Fibroblast of skin of right biceps (primary cell): ENCODE data around the gene NEDD8.

Experiments
- DNase-seq: peaks from one replicate; pipeline ENCODE4 v3.0.0-alpha.2; 2013

The NEDD8 gene

DNA sequence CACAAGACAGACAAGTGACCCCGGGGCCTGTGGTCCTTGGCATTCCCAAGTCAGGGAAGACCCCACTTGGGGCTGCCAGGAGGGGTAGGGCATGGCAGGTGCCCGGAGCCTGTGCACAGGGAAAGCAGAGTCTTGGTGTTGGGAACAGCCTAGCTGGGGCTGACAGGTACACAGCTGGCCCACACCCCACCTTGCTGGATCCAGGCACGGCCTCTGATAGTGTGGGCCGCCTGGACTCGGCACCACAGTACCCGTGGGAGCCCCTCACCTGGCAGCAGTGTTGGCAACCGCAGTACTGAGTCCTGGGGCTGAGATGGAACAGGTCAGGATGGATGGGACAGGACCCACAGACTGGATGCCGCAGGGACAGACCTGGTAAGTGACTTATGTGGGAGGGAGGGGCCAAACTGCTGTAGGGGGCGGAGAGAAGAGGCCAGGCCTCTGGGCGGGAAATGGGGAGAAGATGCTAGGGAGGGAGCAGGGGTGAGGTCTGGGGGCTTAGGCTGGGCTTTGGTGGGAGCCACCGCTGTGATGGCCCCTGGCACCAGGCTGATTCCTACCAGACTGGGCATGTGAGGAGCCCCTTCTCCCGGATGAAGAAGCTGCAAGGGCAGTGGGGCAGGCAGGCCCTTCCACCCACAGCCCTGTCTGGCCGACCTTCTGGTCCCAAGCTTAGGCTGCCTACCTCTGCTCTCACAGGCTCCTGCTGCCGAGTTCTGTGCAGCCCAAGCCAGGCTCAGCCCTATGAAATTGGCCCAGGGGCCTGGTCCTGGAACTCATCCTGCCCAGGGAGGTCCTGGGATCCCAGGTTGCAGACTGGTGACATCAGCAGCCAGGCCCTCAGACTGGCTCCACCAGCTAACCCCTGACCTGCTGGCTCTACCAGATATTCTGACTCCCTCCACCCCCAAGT is 30.9 kb upstream of the NEDD8 start, which contains the start of gene TGM1:
Gene TGM1, minus strand, starts transcription at position 357 of the 913 bp plus-strand sequence. CDS start 825 bp downstream, outside the sequence.
- DNase-seq = no peak

GRCh38 chr14:24261969-24262327 is 29.8 kb upstream of the NEDD8 start:
- no peak for DNase-seq

DNA sequence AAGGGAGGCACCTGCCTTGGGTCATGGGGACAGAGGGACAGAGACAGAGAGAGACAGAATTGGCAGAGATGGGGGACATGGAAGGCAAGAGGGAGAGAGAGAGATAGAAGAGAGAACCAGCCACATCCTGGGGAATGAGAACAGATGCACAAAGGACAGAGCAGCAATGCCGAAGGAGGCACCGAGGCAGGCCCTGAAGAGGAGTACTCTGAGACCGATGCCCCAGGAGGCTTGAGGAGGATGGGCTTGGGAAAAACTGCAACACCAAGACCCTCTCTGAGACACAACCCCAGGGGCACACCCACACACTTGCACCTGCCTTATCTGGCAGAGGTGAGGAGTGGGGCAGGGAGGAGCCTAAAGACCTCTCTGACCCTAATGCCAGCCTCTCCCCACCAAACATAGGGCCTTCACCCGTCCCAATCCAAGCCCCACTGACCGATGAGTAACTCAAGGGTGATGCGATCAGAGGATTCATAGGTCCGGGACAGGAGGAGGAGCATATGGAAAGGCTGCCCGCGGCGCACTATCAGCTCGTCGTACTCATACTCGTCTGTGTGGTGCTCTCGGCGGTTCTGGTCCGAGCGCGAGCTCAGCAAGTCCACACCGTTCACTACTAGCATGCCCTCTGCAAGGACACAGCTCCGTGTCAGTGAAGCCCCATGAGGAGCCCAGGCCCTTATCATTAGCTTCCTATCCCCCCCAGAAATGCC is 29.2 kb upstream of the NEDD8 start:
- DNase-seq = no peak

DNA sequence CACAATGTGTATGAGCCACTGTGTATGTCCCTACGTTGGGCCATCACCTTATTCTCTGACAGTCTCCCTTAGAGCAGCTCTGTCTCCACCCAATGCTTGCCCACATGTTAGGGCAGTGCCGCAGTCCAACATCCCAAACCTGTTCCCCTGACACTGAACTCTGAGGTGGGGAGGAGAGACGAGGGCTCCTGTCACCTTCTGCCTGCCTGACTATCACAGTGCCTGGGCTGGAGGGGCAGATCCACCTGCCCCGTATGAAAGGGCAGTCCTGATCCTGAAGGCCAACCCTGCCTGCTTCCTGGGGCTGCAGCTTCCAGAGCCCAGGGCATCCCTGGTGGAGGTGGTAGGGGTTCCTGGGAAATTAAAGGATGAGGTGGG is 28.6 kb upstream of the NEDD8 start:
- no peak for DNase-seq

DNA sequence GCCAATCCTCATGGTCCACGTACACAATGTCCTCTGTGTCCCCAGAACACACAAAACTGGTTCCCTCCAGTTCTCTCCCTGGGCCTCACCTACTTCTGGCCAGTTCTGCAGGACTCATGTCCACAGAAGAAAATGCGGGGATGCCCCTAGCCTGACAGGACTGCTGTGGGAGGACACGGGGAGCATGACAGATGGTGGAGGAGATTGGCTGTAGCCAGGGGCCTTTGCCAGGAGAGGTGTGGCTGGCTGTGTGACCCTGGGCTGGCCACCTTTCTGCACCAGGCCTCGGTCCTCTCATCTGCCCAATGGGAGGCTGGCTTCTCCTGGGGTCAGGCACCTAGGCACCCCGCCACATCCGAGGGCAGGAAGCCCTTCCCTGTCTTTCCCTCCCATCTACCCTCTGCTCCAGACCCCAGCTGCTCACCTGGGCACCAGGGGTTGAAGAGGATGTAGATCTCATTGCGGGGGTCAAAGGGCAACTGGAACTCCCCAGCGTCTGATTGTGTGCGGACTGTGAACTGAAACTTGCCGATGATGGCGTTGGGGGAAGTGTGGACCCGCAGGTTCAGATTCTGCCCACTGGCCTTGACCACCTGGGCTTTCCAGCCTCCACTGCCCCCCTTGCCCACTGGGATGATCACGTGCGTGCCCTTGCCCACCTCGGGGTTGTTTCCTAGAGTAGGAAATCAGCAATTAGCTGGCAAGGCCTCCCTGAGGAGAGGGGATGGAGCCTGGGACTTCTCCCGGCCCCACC is 28.0 kb upstream of the NEDD8 start:
- DNase-seq = no peak

GRCh38 chr14:24259282-24260025 is 27.3 kb upstream of the NEDD8 start:
- peak; percentile 77 for DNase-seq

GRCh38 chr14:24258548-24259265 is 26.5 kb upstream of the NEDD8 start:
- DNase-seq = no peak

DNA sequence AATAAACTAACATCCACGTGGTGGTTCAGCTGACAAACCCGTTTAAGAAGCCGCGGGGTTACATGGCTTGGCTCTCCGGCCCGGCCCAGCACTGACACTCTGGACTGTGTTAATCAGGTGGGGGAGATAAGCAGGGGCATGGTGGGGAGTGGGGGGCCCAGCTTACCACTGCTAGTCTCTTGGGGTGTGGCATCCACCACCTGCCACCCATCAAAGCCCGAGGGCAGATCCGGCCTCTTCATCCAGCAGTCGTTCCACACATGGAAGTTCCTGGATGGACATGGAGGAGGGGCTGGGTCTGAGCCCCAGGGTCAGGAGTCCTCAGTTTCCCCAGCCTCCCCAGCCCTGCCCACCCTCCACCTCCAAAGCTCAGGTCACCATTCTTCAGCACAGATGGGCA is 26.0 kb upstream of the NEDD8 start:
- no peak for DNase-seq

- no peak for DNase-seq
Measured at GRCh38 chr14:24256960-24257359, 24.8 kb upstream of the NEDD8 start.

- no peak for DNase-seq
Measured at GRCh38 chr14:24255931-24256711, 24.0 kb upstream of the NEDD8 start.

DNA sequence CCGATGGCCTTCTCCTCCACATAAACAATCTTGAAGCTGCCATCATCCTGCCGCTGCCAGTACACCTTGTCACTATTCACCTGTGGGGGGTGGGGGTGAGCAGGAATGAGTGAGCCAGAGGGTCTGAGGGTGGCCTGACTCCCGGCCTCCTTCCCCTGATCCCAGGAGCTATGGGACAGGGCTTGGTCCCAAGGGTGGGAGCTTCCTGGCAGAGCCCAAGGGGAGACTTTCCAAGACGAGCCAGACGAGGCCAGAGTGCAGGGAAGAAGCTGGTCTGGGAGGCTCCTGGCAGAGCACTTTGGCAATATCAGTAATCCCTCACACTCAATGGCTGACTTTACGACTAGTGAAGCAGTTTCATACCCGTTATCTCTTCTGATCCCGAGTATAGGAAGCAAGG is 23.3 kb upstream of the NEDD8 start:
- DNase-seq = no peak

DNA sequence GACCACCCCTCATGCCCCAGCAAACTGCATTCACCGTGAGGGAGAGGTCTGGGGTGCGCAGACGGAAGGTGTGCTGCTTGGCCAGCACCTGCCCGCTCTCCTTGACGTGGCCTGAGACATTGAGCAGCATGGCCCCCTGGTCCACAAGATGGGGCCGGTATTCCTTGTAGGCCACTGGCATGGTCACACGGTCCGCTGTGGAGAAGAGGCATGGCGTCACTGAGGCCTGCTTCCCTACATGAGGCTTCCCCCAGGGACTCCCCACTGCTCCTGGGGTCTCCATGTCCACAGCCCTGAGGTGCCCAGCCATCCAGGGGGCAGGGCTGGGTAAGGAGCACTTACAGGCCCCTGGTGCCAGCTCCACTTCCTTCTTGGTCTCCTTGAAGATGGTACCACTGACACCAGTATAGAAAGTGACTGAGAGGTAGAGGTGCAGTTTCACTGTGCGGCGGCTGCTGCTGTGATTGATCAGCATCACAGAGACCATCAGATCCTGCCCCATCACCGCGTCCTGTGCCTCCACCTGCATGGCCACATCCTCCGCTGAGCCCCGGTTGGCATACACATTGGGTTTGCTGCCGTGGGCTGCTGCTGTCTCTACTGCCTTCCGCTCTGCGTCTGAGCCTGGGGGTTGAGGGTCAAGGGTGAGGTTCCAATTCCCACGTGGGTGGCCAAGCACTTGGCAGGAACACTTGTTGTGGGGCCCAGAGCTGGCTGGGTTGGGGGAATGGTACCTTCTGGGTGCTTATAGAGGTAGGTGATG is 22.6 kb upstream of the NEDD8 start:
- no peak for DNase-seq

DNA sequence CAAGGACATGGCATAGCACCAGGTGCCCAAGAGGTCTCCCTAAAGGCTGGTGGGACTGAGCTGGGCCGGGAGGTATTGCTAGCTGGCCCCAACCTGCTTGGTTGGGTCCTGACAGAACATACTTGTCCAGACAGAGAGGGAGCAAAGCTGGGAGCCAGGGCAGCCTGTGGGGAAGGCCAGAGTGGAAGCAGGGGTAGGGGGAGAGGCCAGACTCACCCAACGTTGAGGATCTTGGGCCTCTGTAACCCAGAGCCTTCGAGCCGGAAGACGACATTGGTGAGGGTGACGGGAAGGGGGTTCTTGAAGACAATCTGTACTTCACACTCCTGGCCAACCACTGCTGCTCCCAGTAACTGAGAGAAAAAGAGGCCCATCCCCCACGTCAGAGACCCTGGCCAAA is 21.8 kb upstream of the NEDD8 start:
- DNase-seq = no peak

DNA sequence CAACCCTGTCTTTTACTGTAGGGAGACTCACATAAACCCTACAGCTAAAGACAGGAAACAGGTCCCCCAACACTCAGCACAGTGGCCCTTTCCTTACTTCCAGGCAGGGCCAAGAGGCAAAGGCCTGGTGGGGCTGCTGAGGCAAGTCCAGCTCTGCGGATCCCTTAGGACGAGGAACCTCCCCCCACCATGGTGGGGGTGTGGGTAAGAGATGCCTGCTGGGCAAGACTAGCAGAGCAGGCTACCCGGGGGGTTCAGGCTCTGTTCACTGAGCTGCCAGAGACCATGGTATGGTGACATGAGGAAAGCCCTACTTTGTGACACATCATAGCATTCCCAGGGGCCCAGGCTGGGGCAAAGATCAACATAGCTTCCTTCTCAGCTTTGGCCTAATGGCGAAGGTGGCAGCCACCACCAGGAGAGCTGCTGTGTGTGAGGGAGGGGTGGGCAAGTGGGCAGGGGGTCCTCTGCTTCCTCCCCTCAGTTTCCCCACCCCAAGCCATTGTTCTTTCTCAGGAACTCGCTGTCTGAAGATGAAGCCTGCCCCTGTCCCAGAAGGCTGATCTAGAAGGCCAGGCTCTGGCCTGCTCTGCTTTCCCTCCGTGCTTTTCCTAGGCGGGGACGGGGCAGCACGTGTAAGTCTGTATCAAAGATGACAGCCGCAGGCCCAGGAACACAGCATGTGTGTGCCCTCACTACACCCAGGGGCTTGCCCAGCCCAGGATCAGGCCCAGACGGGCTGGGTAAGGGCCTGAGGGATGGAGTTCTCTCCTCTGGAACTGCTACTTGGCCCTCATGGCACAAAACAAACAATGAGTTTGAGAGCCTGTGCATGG is 20.3 kb upstream of the NEDD8 start:
- DNase-seq = no peak

- DNase-seq = peak; percentile 24
Measured at GRCh38 chr14:24251880-24252288, 19.7 kb upstream of the NEDD8 start.

DNA sequence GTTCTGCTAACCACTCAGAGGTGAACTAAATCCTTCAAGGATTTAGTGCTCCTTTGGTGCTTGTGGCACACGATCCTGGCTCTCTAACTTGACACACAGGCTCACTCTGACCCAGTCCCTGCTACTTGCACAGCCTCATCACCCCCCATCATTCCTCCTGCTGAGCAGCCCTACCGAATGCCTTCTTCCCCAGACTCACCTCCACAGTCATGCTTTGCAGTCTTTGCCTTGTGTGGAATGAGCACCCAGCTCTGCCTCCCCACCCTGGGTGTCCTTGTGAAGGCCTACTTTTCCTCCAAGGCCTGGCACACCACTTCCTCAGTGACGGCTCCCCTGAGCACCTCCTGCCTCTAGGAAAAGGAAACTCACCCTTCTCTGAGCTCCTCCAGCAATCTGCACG is 18.2 kb upstream of the NEDD8 start:
- no peak for DNase-seq

DNA sequence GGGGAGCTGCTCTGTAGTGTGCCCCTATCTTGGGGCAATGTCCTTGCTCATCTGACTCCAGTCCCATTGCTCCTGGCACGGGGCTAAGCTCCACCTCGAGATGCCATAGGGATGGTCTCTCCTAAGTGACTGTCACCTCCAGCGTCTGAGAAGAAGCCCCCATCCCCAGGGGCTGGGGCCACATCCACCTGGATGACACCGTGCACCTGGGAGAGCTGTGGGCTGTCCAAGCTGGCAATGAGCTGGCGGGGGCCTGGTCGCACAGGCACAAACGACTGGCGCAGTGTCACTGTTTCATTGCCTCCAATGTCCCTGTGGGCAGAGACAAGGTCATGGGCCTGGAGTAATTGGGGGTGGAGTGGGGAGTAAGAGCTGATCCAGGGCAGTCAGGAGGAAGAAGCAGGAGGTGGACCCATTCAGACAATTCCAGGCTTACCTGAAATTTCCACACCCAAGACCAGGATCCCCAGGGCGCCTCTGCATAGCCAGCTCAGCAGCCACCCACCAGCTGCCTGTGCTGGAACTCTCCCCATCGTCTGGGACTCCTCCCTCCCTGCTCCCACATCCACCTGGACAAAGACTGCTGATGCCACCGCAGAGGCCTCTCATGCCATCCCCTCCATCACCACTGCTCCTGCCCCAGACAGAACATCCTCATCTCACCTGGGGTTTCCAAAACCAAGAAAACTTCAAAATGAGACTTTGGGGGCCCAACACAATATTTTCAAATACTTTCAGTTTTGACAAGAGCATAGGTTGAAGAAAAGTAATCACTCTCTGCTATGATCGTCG is 17.3 kb upstream of the NEDD8 start:
- no peak for DNase-seq

GRCh38 chr14:24247422-24247821 is 15.3 kb upstream of the NEDD8 start:
- DNase-seq = no peak

DNA sequence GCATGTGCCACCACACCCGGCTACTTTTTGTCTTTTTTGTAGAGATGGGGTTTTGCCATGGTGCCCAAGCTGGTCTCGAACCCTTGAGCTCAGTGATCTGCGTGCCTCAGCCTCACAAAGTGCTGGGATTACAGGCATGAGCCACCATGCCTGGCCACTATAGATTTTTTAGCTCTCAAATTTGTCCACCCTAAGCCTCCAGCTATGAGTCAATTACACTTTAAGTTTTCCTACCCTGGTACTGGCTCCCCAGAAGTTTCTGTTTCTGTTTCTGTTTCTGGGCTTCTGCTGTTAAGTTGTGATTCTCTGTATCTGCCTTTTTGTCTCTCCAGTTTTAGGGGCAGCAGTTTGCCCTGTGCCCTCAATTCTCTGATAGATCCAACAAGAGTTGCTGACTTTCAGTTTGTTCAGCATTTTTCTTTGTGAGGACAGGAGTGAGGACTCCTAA is 14.6 kb upstream of the NEDD8 start:
- no peak for DNase-seq
